HEK293 (cell line): ENCODE data around the gene PLPPR2.
A peak's percentile ranks its signal among the peaks of the same experiment; 100 is the strongest.
"Not testable (repeated sequence)": the region's sequence is repeated elsewhere in the genome, so short reads cannot be mapped to it uniquely, and the experiment has no call there.

Source experiments
- CTCF ChIA-PET: fragments of 350-600 bp; formaldehyde crosslinking; extraction: SDS; loops from one replicate; lab custom pipeline; 2021; ENCODE audit warnings: antibody characterized with exemption; lab: Yijun Ruan, JAX
- POLR2A ChIA-PET: fragments of 300-600 bp; formaldehyde crosslinking; extraction: SDS; loops from one replicate; lab custom pipeline; 2020; ENCODE audit warnings: antibody characterized with exemption, inconsistent platforms; lab: Yijun Ruan, JAX
- H3K27ac ChIP-seq: fragments of 200-500 bp; sonication (Bioruptor generic); 2 replicates; pipeline ENCODE4 v1.5.1; 2014; ENCODE audit warnings: low read depth, low read length, control low read depth, inconsistent platforms; ENCODE audit errors: extremely low read depth
- H3K36me3 ChIP-seq, 2 experiments: fragments of 200-500 bp in 1 of 2; sonication (Bioruptor generic) in 1 of 2; 1 replicate in 1 of 2; 2 replicates in 1 of 2; pipeline ENCODE4 v1.5.1; 2014 to 2017; ENCODE audit warnings: inconsistent platforms in 2 of 2, low read length in 2 of 2; ENCODE audit not compliant: control insufficient read depth in 2 of 2, insufficient read depth in 1 of 2
- H3K4me1 ChIP-seq: fragments of 200-500 bp; sonication (Bioruptor generic); 2 replicates; pipeline ENCODE4 v1.5.1; 2014; ENCODE audit warnings: mild to moderate bottlenecking, low read length, inconsistent platforms; ENCODE audit not compliant: control insufficient read depth, insufficient read depth
- H3K4me3 ChIP-seq: 2 replicates; pipeline ENCODE4 v1.5.1; 2011; ENCODE audit warnings: low read depth, mild to moderate bottlenecking, control low read depth, low read length, moderate library complexity
- H3K9me3 ChIP-seq: fragments of 200-500 bp; sonication (Bioruptor generic); 2 replicates; pipeline ENCODE4 v1.5.1; 2014; ENCODE audit warnings: low read depth, low read length, inconsistent platforms; ENCODE audit not compliant: control insufficient read depth, insufficient read depth
- IKZF3 ChIP-seq: fragments of 450-650 bp; IDR thresholded peaks from 2 replicates; pipeline ENCODE4 v1.5.0; 2018; ENCODE audit warnings: missing biosample characterization, mild to moderate bottlenecking, missing genetic modification characterization, moderate library complexity
- PRDM10 ChIP-seq: fragments of 450-650 bp; formaldehyde crosslinking; IDR thresholded peaks from 2 replicates; pipeline ENCODE4 v1.5.1; 2016; ENCODE audit warnings: missing biosample characterization, missing genetic modification characterization
- SP2 ChIP-seq: fragments of 450-650 bp; formaldehyde crosslinking; IDR thresholded peaks from 2 replicates; pipeline ENCODE4 v1.5.1; 2016; ENCODE audit warnings: missing biosample characterization, missing genetic modification characterization
- ZNF121 ChIP-seq: fragments of 450-650 bp; formaldehyde crosslinking; IDR thresholded peaks from 2 replicates; pipeline ENCODE4 v1.5.1; 2016; ENCODE audit warnings: missing biosample characterization, missing genetic modification characterization
- ZNF16 ChIP-seq: fragments of 450-650 bp; formaldehyde crosslinking; IDR thresholded peaks from 2 replicates; pipeline ENCODE4 v1.5.1; 2016; ENCODE audit warnings: low read depth, missing biosample characterization, missing genetic modification characterization
- ZNF274 ChIP-seq, 2 experiments: fragments of 200-500 bp in 1 of 2; fragments of 450-650 bp in 1 of 2; sonication (Bioruptor generic) in 1 of 2; formaldehyde crosslinking in 1 of 2; IDR thresholded peaks; 2 replicates each; pipeline versions ENCODE4 v1.5.1 to v1.6.1; 2014 to 2016; ENCODE audit warnings: borderline replicate concordance in 1 of 2, inconsistent platforms in 1 of 2, low read length in 1 of 2, missing biosample characterization in 1 of 2, missing genetic modification characterization in 1 of 2
- ZNF571 ChIP-seq: fragments of 450-650 bp; formaldehyde crosslinking; IDR thresholded peaks from 2 replicates; pipeline ENCODE4 v1.5.0; 2017; ENCODE audit warnings: missing biosample characterization, missing genetic modification characterization
- ZNF624 ChIP-seq: fragments of 450-650 bp; formaldehyde crosslinking; IDR thresholded peaks from 2 replicates; pipeline ENCODE4 v1.5.1; 2017; ENCODE audit warnings: missing biosample characterization, missing genetic modification characterization
- TF ChIP-seq, protein P1 (sequence below): fragments of 450-650 bp; formaldehyde crosslinking; IDR thresholded peaks from 2 replicates; pipeline ENCODE4 v1.5.1; 2016; ENCODE audit warnings: missing biosample characterization, missing genetic modification characterization
- TF ChIP-seq, protein P2 (sequence below): fragments of 450-650 bp; formaldehyde crosslinking; IDR thresholded peaks from 2 replicates; pipeline ENCODE4 v1.5.1; 2017; ENCODE audit warnings: missing biosample characterization, missing genetic modification characterization

PLPPR2 gene

DNA sequence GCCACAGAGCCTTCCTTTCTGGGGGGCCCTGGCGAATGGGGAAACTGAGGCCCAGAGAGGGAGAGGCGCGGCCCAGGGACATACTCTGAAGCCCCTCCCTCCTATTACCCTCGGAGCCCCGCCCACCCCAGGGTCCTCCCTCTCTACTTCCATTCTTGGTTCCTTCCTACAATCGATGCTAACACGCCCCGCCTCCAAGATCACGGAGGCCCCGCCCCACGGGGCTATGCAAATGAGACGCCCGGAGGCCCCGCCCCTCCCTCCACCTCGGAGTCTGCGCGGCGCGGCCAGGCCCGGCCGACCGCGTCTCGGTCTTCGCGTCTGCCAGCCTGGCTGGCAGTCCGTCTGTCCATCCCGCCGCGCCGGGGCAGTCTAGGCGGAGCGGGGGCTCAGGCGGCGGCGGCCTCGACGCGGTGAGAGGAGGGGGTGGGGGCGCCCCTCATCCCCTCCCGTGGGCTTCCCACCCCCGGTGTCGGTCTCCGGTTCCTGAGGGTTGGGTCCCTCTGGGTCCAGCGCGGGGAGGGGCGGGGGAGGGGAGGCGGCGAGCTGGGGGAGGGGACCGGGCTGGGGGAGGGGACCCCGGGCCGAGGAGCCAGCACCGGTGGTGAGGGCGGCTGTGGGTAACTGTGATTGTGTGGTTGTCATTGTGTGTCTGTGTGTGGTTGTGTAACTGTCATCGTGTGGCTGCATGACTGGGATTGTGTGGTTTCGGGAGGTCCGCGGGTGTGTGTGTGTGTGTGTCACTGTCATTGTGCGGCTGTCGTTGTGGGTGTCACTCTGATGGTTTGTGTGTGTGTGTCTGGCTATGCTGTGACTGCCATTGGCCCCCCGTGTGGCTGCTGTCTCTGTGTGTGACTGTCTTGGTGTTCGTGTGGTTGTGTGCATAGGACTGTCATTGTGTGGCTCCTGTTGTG is at the start of gene PLPPR2 (continued):
- no peak for TF ChIP-seq ZNF274 (IDR thresholded peaks at IDR 0.05; ENCODE audit: low read length)
- no peak for TF ChIP-seq ZNF274 (tag by site-specific recombination; IDR thresholded peaks at IDR 0.05; ENCODE audit: borderline replicate concordance)

- Histone ChIP-seq H3K36me3 (no peaks in the 10 kb centered on the region), H3K9me3 (no peaks in the 10 kb centered on the region), H3K27ac (no peak overlapping the region), H3K4me3 (no peak overlapping the region), H3K4me1 (no peaks in the 10 kb centered on the region)
- POLR2A ChIA-PET: interaction anchor here (0.5 to 0.6 kb wide), 2 partner anchors 27 to 77 kb away, joined by 3 read pairs; no protein-coding TSS in a partner anchor
- CTCF ChIA-PET: interaction anchor here (0.5 to 2.8 kb wide), 4 partner anchors 16 to 1826 kb away, joined by 3 to 8 read pairs (median 3); no protein-coding TSS in a partner anchor
- TF ChIP-seq ZNF624 (tag by site-specific recombination) (no peak), ZNF121 (tag by site-specific recombination) (0 out of 2 replicates have a peak, but pooled peaks have one; percentile 8)
Measured at GRCh38 chr19:11306337-11306736, 48.9 kb upstream of the PLPPR2 start.

DNA sequence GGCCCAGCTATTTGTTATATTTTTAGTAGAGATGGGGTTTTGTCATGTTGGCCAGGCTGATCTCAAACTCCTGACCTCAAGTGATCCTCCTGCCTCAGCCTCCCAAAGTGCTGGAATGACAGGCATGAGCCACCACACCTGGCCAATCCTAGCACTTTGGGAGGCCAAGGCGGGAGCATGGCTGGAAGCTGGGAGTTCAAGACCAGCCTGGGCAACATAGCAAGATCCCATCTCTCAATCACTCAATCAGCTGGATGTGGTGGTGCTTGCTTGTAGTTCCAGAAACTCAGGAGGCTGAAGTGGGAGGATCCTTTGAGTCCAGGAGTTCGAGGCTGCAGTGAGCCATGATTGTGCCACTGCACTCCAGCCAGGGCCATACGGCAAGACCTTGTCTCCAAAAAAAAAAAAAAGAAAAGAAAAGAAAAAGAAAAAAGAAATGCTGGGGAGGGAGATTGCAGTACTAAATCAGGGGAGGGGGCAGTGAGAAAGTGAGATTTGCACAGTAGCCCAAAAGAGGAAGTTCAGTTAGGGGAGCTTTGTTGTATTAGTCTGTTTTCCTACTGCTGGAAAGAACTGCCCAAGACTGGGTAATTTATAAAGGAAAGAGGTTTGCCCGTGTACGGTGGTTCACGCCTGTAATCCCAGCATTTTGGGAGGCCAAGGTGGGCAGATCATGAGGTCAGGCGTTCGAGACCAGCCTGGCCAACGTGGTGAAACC is 34.8 kb upstream of the PLPPR2 start:
- H3K27ac ChIP-seq, CTCF ChIA-PET, H3K4me3 ChIP-seq, H3K36me3 ChIP-seq, H3K9me3 ChIP-seq: not testable (repeated sequence)
- TF ChIP-seq ZNF121 (tag by site-specific recombination): peak; percentile 93
- peaks cover 20% of the 10 kb centered on the region for H3K4me1 ChIP-seq
- POLR2A ChIA-PET: interaction anchor here (0.7 to 1.3 kb wide), 2 partner anchors 54 to 63 kb away, joined by 4 to 6 read pairs; partner anchors contain the start of gene SWSAP1

DNA sequence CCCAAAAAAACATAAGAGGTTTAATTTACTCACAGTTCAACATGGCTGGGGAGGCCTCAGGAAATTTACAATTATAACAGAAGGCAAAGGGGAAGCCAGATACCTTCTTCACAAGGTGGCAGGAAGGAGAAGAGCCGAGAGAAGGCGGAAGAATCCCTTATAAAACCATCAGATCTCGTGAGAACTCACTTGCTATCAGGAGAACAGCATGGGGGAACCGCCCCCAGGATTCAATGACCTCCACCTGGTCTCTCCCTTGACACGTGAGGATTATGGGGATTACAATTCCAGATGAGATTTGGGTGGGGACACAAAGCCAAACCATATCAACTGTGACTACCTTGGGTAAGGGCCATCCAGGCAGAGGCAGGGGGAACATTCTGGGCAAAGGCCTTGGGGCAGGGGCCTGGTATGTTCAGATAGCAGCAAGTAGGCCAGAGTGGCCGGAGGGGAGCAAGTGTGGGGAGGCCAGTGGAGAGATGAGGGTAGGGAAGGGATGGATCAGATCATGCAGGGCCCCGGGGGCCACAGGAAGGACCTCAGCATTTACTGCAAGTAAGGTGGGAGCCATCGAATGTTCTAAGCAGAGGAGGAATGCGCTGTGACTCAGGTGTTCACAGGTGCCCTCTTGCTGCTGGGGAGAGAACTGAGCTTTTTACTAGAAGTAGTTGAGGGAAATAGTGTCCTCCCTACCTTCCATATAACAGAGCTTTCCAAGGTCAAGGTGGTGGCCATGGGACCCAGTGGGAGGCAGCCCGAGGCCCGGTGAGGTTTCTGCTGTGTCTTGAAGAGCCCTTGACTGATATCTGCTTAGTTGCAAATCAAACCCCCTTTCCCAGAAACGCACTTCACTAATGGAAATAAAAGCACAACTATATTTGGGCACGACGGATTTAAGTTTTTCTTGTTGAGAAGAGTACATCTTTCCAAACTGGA is 33.8 kb upstream of the PLPPR2 start:
- Histone ChIP-seq H3K9me3 (no peaks in the 10 kb centered on the region), H3K4me1 (peaks cover 20% of the 10 kb centered on the region), H3K36me3 (no peaks in the 10 kb centered on the region; a peak in 1 of 3 replicates), H3K4me3 (no peak overlapping the region), H3K27ac (no peak overlapping the region)
- TF ChIP-seq, protein P1, sequence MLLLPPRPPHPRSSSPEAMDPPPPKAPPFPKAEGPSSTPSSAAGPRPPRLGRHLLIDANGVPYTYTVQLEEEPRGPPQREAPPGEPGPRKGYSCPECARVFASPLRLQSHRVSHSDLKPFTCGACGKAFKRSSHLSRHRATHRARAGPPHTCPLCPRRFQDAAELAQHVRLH (tag by site-specific recombination): 0 out of 2 replicates have a peak, but pooled peaks have one; percentile 36
- no peak for TF ChIP-seq ZNF571 (tag by site-specific recombination)
- no peak for TF ChIP-seq IKZF3
- TF ChIP-seq, protein P2, sequence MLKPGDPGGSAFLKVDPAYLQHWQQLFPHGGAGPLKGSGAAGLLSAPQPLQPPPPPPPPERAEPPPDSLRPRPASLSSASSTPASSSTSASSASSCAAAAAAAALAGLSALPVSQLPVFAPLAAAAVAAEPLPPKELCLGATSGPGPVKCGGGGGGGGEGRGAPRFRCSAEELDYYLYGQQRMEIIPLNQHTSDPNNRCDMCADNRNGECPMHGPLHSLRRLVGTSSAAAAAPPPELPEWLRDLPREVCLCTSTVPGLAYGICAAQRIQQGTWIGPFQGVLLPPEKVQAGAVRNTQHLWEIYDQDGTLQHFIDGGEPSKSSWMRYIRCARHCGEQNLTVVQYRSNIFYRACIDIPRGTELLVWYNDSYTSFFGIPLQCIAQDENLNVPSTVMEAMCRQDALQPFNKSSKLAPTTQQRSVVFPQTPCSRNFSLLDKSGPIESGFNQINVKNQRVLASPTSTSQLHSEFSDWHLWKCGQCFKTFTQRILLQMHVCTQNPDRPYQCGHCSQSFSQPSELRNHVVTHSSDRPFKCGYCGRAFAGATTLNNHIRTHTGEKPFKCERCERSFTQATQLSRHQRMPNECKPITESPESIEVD: no peak
- TF ChIP-seq ZNF274 (IDR thresholded peaks at IDR 0.05; ENCODE audit: low read length): no peak
- no peak for TF ChIP-seq ZNF274 (tag by site-specific recombination; IDR thresholded peaks at IDR 0.05; ENCODE audit: borderline replicate concordance)
- TF ChIP-seq PRDM10: no peak
- TF ChIP-seq ZNF16 (tag by site-specific recombination): peak; percentile 91
- no peak for TF ChIP-seq SP2 (tag by site-specific recombination)
- CTCF ChIA-PET: interaction anchor here (0.5 to 1.9 kb wide), 5 partner anchors 12 to 60 kb away, joined by 3 to 10 read pairs (median 5); no protein-coding TSS in a partner anchor
- POLR2A ChIA-PET: interaction anchor here (0.9 to 4.1 kb wide), 2 partner anchors 53 to 114 kb away, joined by 3 to 14 read pairs; partner anchors contain the start of genes ODAD3, PRKCSH and SWSAP1
